Measurements from ENCODE around the gene ABCA13.

Gene ABCA13

DNA sequence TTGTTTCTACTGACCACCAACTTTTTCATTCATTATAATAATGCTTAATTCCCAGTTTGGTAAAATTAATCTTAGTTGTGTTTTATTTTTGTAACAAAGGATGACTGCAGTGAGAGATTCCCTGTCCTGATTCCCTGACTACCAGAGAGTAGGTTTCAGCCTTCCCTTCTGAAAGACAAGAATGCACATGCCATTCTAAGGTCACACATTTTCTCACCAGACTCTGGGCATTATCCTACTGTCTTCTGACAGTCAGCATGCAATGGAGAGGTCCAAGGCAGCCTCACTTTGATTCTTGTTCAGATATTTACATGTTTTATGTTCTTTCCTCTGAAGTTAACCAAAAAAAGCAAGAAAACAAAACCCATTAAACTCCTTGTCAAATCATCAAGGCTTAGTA lies 380.4 kb downstream of the ABCA13 start:
- DNase-seq = no peak

DNA sequence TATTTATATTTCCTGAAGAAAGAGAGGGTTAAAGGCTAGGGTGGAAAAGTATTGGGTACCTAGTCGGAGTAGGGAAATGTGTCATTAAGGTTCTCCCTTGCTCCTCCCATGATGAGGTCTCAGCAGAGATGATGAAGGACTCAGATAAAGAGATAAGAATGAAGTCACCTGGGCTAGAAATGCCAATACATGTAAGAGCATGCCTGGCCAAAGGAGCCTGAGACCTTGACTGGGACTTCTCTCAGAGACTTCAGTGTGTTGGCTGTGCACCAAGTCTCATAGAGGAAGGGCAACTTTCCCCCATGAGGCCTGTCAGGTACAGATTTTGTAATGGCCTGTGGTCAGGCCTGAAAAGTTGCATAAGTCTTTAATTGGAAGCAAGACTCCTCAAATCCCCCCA lies 392.1 kb downstream of the ABCA13 start:
- DNase-seq = no peak

- DNase-seq = no peak
Measured at GRCh38 chr7:48575516-48575915, 404.3 kb downstream of the ABCA13 start.

- no peak for DNase-seq
Measured at GRCh38 chr7:48587475-48587874, 416.2 kb downstream of the ABCA13 start.

- DNase-seq = no peak
Measured at GRCh38 chr7:48594349-48594748, 423.1 kb downstream of the ABCA13 start.

DNA sequence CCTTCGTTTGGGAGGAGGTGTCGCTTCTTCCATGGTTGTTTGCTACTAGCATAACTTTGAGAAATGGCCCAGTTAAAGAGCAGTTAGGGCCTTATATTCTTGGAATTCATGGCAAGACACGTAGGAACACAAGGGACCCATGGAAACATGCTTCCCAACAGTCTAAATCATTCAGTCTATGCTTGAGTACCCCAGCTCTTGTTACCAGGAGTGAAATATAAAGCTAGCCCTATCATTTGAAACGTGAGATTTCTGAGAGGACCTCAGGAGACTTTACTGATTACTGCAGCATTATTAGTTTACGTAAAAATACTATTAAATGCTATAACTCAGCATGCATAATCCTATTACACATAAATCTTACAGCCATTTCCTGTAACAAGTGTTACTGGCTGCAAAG lies 424.5 kb downstream of the ABCA13 start:
- no peak for DNase-seq

- no peak for DNase-seq
Measured at GRCh38 chr7:48610705-48611104, 439.4 kb downstream of the ABCA13 start.

GRCh38 chr7:48611993-48612392 lies 440.7 kb downstream of the ABCA13 start:
- no peak for DNase-seq

DNA sequence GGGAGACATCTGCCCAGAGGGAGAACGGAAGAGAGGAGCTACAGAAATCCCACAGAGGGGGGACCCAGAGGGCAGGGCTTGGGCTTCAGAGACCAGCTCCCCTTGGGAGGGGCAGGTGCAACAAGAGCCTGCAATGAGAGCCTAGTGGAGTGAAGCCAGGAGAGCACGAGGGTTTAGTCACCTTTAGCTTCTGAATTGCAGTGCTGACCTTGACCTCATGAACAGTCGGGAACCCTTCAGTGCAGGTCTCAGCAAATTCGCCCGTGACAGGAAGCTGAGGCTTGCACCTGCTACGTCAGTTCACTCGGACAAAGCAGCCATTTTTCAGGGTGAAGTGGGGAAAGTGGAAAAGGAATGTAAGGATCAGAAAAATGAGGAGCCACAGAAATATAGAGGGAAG lies 446.2 kb downstream of the ABCA13 start:
- DNase-seq = no peak

DNA sequence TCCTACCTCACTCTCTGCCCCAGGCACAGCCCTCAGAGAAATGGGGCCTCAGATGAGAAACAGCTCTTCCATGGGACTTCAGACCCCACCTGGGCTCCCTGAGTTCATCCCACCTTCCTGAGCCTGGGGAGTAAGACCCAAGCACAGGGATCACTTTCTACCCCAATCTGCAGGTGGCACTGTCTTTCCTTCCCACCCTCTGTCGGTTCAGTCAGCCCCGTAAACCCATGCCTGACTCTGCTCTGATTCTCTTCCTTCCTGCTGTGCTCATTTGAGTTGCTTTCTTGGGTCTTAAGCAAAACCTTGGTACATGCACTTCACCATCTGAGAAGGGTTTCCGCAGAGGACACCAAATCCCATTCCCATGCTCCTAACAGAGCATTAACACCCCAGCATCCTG lies 446.7 kb downstream of the ABCA13 start:
- no peak for DNase-seq

- no peak for DNase-seq
Measured at GRCh38 chr7:48621076-48621475, 449.8 kb downstream of the ABCA13 start.

DNA sequence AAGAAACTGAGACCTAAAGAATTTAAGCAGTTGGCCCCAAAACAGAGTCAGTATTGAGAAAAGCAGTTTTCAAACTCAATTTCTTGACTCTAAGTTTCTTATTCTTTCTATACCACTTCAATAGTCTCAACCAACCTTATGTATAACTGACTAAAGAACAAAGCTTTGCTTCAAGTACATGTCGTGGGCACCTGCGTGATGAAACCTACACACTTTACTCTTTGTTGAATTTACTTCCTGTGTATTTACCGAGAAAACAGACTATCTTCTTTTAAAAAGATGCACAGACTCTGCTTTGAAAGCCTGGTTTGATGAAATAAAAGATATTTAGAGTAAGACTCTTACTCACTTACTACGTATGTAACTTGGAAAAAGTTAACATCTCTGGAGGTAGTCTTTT lies 455.9 kb downstream of the ABCA13 start:
- no peak for DNase-seq

DNA sequence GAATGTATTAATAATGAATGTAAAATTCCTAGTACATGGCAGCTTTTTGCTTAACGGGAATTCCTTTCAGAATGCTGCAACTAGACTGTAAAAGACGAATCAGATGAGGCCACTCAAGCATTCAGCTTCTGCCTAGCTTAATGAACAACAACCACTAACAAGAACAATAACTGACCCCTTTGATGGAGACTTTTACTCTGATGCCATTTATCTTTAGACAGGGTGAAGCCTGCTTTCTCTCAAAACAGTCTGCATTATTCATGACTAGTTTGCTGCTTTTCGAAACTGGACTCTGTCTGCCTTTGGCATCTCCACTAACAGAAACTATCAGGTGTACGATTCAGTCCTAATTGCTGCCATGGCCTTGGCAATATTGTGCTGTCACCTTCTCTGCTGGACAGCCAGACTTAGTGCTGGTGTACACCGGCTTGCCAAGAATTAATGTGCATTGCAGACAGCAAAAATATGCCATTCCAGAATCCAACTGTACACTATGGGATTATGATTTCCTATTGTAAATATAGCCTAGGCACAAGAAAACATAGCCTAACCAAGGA lies 457.6 kb downstream of the ABCA13 start:
- no peak for DNase-seq

GRCh38 chr7:48634116-48634632 lies 462.9 kb downstream of the ABCA13 start:
- no peak for DNase-seq

GRCh38 chr7:48635796-48636195 lies 464.5 kb downstream of the ABCA13 start:
- no peak for DNase-seq

GRCh38 chr7:48636391-48637015 lies 465.2 kb downstream of the ABCA13 start:
- DNase-seq = no peak

DNA sequence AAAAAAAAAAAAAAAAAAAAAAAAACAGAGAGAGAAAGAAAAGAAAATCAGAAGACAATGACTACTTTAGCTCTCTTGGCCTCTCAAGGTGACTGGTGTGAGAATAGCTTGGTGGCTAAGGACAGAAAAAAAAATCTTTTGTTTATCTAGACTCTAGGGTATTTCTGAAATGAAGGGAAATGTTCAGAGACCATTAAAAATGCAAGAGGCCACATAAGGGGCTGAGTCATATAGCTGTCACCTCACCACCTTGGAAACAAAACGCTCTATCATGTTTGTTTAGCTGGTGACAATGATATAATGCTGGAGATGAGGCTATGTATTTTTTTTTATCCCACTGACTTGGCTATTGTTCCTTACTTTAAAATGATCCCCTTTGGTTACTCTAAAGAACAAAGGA lies 466.1 kb downstream of the ABCA13 start:
- no peak for DNase-seq

DNA sequence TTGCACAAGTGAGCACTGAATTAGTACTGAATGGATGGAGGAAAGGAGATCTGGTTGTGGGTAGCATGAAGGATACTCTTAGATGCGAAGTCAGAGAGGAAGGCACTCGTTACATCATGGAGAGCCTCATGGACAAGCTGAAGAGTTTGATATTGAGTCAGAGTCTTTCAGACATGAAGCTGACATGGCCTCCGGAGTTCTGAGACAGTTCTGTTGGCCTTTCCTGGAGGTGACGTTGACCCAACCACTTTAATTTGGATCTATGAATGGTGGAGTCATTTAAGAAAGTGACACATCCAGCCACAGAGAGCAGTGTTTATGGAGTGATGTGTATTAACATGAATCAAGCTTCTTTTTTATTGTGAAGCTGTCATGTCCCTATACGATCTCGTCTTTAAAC lies 466.8 kb downstream of the ABCA13 start:
- no peak for DNase-seq

- no peak for DNase-seq
Measured at GRCh38 chr7:48643431-48644013, 472.3 kb downstream of the ABCA13 start.

DNA sequence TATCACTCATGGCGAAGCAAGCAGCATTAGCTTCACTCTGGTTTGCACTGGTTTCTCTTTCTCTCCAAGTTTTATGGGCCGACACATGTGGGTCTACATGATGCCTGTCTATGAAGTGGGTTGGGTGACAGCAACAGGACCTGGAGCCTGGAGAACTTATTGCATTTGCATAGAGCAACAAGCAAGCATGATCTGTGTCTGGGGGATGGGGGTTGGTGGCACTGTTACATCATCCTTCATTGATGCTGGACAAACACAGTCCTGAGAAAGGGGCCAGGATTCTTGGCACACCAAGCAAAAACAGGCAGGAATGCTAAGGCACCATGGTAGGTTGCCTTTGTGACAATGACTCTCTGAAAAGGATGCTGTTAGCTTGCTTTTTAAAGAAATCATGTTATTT lies 486.9 kb downstream of the ABCA13 start:
- DNase-seq = no peak

DNA sequence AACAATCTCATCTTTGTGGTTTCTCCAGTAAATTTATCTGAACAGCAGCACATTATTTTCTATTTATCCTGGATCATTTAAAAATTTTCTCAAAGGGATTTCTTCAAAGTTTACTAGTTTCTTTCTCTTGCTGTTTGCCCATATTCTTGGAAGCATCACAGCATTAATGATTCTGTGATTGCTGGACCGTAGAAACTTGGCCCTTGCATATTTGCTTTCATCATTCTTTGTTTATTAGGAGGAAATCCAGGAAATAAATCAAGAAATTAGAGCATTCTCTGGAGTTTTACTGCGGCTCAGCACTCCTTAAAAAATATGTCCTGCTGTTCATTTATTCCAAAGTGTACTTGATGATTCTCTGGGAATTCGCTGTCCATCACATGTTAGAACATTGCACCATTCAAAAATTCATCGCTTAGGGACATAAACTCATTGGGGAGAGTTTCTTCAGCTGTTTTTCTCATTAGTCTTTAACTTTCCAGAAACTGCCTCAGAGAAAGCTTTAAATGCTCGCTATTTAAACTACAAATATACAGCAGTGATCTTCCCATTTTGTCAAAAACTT lies 489.1 kb downstream of the ABCA13 start:
- no peak for DNase-seq

GRCh38 chr7:48664241-48664640 lies 493.0 kb downstream of the ABCA13 start:
- DNase-seq = no peak

DNA sequence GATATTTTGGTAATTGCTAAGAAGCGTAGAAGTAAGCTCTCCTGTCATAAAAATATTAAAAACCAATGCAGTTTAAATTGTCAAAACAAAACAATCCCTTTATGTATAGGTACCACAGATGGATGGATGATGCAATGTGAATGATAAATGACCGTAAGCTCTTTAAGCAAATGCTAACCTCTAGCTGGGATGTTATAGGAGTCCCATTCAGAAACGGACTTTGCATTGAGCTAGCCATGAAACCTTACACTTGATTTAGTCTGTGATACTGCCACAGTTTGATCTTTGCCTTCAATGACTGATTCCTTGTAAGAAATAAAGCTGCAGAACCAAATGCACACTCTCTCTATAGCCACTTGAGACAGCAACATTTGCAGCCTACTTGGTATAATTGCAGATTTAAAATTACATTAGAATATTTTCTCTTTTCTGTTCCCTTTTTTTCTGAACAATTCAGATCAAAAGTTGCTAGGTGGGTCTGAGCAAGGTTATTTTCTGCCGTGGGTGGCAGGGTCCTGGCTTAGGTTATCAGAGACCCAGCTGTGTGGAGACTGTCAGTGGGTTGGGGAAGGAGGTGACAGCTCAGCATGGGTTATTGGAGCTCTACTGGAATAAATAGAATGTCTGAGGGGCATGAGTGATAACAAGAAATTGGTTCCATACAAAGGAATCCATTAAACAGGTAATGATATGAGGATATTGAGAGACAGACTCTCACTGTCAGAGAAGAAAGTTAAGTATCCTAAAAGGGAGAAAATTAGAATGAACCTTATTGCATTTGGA lies 494.3 kb downstream of the ABCA13 start:
- DNase-seq = no peak

GRCh38 chr7:48667407-48667806 lies 496.1 kb downstream of the ABCA13 start:
- no peak for DNase-seq
